ENCODE measurements around the gene IRF1.

- TF ChIP-seq CTCF (IDR thresholded peaks at IDR 0.05) (no peak), POLR2A (IDR thresholded peaks at IDR 0.05) (no peak)
These were observed 51.0 kb downstream of the IRF1 start for GRCh38 chr5:132439521-132440089.

Data from thyroid gland (tissue), 4 donors.